Suppressor macrophage (primary cell): Measurements from ENCODE around the gene EHMT2.
"Not testable (repeated sequence)": the region's sequence is repeated elsewhere in the genome, so short reads cannot be mapped to it uniquely, and the experiment has no call there.

Experiments
- DNase-seq, 4 experiments: peaks; one replicate each; pipeline ENCODE4 v3.0.0-alpha.2; 2020 to 2022

The EHMT2 gene

GRCh38 chr6:31915351-31915750 lies 17.9 kb upstream of the EHMT2 start:
- no peak for DNase-seq

- no peak for DNase-seq
These were observed 14.5 kb upstream of the EHMT2 start for GRCh38 chr6:31911826-31912585.

GRCh38 chr6:31909298-31909697 lies 11.8 kb upstream of the EHMT2 start:
- DNase-seq = not testable (repeated sequence)

- no peak for DNase-seq
These were observed 11.3 kb upstream of the EHMT2 start for GRCh38 chr6:31908791-31909190.

- not testable (repeated sequence) for DNase-seq
These were observed 10.8 kb upstream of the EHMT2 start for GRCh38 chr6:31908255-31908654.

- peak; percentile 73 to 93 (median 89) for DNase-seq
These were observed 9.8 kb upstream of the EHMT2 start for GRCh38 chr6:31907158-31907813.

GRCh38 chr6:31906727-31907126 lies 9.2 kb upstream of the EHMT2 start:
- not testable (repeated sequence) for DNase-seq

- DNase-seq = no peak
These were observed 8.6 kb upstream of the EHMT2 start for GRCh38 chr6:31906122-31906521.

GRCh38 chr6:31905041-31905440 lies 7.5 kb upstream of the EHMT2 start:
- no peak for DNase-seq

- DNase-seq = no peak
These were observed 6.5 kb upstream of the EHMT2 start for GRCh38 chr6:31903957-31904356.

GRCh38 chr6:31901953-31902643 lies 4.6 kb upstream of the EHMT2 start, which contains the start of gene ZBTB12:
Gene ZBTB12, minus strand, starts transcription at chr6:31902086. Its CDS starts 781 bp downstream, at chr6:31901305.
- peak; percentile 78 to 91 (median 85) for DNase-seq

- peak in 3 of 4 experiments; percentile 28 to 64 (median 64) for DNase-seq
These were observed 4.0 kb upstream of the EHMT2 start for GRCh38 chr6:31901415-31901952.

- DNase-seq = no peak
These were observed 3.5 kb upstream of the EHMT2 start for GRCh38 chr6:31900917-31901414.

- DNase-seq = no peak
These were observed 2.6 kb upstream of the EHMT2 start for GRCh38 chr6:31899882-31900722.

- DNase-seq = peak in 1 of 4 experiments; percentile 38
These were observed 1.7 kb upstream of the EHMT2 start for GRCh38 chr6:31899215-31899614.

- DNase-seq = peak in 2 of 4 experiments; percentile 30 to 44
These were observed 999 bp upstream of the EHMT2 start for GRCh38 chr6:31898383-31899011.

GRCh38 chr6:31896856-31897611 lies 464 bp downstream of the EHMT2 start:
- DNase-seq = no peak

GRCh38 chr6:31896493-31896855 lies 1.0 kb downstream of the EHMT2 start:
- DNase-seq = no peak

- DNase-seq = no peak
These were observed 4.7 kb downstream of the EHMT2 start for GRCh38 chr6:31892821-31893220.

- no peak for DNase-seq
These were observed 8.0 kb downstream of the EHMT2 start for GRCh38 chr6:31889331-31889972.
